Activated B cell treated with CpG ODN at 0.5 μM for 24 hours (primary cell): ENCODE results near the gene SLC9C2. TPM values are rescaled to one million over a fixed set of nuclear protein-coding genes. Genes with fewer than 3 reads are reported as not detected.

Experiments
- ATAC-seq: fragments of 200-7000 bp; cut with Tn5 transposase; one replicate; pipeline ENCODE4 v1.10.0; 2021; ENCODE audit warnings: low read depth, mild to moderate bottlenecking, moderate library complexity
- CTCF ChIA-PET: fragments of 350-600 bp; sonication (Branson Sonifier 250); formaldehyde crosslinking; loops from one replicate; lab custom pipeline; 2021; ENCODE audit warnings: antibody characterized with exemption; lab: Charles Lee
- POLR2A ChIA-PET: fragments of 350-600 bp; sonication (Branson Sonifier 250); formaldehyde crosslinking; loops from one replicate; lab custom pipeline; 2021; ENCODE audit warnings: antibody characterized with exemption; lab: Charles Lee
- DNase-seq: peaks from one replicate; pipeline ENCODE4 v3.0.0; 2022
- H3K27ac Mint-ChIP-seq: one replicate; pipeline ENCODE4 v1.8.0; 2020; ENCODE audit warnings: mixed read lengths
- H3K27me3 Mint-ChIP-seq: one replicate; pipeline ENCODE4 v1.8.0; 2021; ENCODE audit warnings: mixed read lengths
- H3K36me3 Mint-ChIP-seq: one replicate; pipeline ENCODE4 v1.8.0; 2021; ENCODE audit warnings: low read depth, mixed read lengths
- H3K4me1 Mint-ChIP-seq: one replicate; pipeline ENCODE4 v1.8.0; 2021; ENCODE audit warnings: mixed read lengths
- H3K4me3 Mint-ChIP-seq: one replicate; pipeline ENCODE4 v1.8.0; 2020; ENCODE audit warnings: mild to moderate bottlenecking, mixed read lengths
- H3K9me3 Mint-ChIP-seq: one replicate; pipeline ENCODE4 v1.8.0; 2020; ENCODE audit warnings: mixed read lengths
- intact Hi-C: fragments of 100-400 bp; cut with micrococcal nuclease; formaldehyde crosslinking; loops from one replicate; pipeline ENCODE4 v1.15.1; 2024
- total RNA-seq: library from RNA; stranded (reverse); gene quantifications from 2 replicates; pipeline ENCODE4 v1.2.3, GENCODE V29; 2022
- TF ChIP-seq, protein P1 (sequence below): fragments of 200-600 bp; IDR thresholded peaks from one replicate; pipeline ENCODE4 v1.8.0; 2022; ENCODE audit warnings: antibody characterized with exemption, mild to moderate bottlenecking

Gene SLC9C2
- total RNA-seq, 1 donor from 2014 or later: not detected

GRCh38 chr1:173491508-173491907, 111.4 kb downstream of the SLC9C2 start:
- Mint-ChIP-seq H3K4me3 (no peak overlapping the region), H3K27ac (no peak overlapping the region), H3K4me1 (no peaks in the 10 kb centered on the region), H3K36me3 (peaks cover 37% of the 10 kb centered on the region), H3K27me3 (no peaks in the 10 kb centered on the region), H3K9me3 (peaks cover 5% of the 10 kb centered on the region)
- intact Hi-C loops: no loop called here
- ATAC-seq: no peak
- ChIA-PET CTCF (no interaction called here), POLR2A (no interaction called here)
- TF ChIP-seq, protein P1, sequence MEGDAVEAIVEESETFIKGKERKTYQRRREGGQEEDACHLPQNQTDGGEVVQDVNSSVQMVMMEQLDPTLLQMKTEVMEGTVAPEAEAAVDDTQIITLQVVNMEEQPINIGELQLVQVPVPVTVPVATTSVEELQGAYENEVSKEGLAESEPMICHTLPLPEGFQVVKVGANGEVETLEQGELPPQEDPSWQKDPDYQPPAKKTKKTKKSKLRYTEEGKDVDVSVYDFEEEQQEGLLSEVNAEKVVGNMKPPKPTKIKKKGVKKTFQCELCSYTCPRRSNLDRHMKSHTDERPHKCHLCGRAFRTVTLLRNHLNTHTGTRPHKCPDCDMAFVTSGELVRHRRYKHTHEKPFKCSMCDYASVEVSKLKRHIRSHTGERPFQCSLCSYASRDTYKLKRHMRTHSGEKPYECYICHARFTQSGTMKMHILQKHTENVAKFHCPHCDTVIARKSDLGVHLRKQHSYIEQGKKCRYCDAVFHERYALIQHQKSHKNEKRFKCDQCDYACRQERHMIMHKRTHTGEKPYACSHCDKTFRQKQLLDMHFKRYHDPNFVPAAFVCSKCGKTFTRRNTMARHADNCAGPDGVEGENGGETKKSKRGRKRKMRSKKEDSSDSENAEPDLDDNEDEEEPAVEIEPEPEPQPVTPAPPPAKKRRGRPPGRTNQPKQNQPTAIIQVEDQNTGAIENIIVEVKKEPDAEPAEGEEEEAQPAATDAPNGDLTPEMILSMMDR: no peak
- DNase-seq: no peak

DNA sequence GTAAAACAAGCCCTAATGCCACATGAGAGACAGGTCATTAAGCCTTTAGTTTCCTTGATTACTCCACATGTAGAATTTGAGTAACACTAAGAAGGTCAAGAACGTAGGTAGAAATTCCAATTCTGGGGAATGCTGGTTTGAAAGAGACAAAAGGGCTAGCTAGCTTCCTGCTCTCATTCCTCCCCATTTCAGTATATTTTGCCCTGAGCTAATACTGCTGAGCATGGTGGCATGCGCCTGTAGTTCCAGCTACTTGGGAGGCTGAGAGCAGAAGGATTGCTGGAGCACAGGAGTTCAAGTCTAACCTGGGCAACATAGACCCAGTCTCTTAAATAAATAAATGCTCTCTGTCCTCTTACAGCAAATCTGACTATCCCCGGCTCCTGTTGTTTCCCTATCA, 112.9 kb downstream of the SLC9C2 start:
- TF ChIP-seq, protein P1: no peak
- no peak for ATAC-seq
- intact Hi-C loops: no loop called here
- CTCF ChIA-PET: no interaction called here
- no peak overlapping the region for H3K4me3 Mint-ChIP-seq
- no peaks in the 10 kb centered on the region for H3K4me1 Mint-ChIP-seq
- H3K36me3 Mint-ChIP-seq: peaks cover 52% of the 10 kb centered on the region
- H3K27me3 Mint-ChIP-seq: no peaks in the 10 kb centered on the region
- POLR2A ChIA-PET: interaction anchor here (1.0 kb wide), 1 partner anchor 13 kb away, joined by 4 read pairs; the partner anchor contains the start of gene PRDX6
- DNase-seq: no peak
- H3K9me3 Mint-ChIP-seq: peaks cover 5% of the 10 kb centered on the region
- H3K27ac Mint-ChIP-seq: no peak overlapping the region

- H3K4me1 Mint-ChIP-seq: no peaks in the 10 kb centered on the region
- intact Hi-C loops: no loop called here
- H3K9me3 Mint-ChIP-seq: peaks cover 5% of the 10 kb centered on the region
- no peak overlapping the region for H3K27ac Mint-ChIP-seq
- H3K36me3 Mint-ChIP-seq: peaks cover 60% of the 10 kb centered on the region
- no peaks in the 10 kb centered on the region for H3K27me3 Mint-ChIP-seq
- no peak for ATAC-seq
- ChIA-PET POLR2A (interaction anchor here (1.0 kb wide), 1 partner anchor 12 kb away, joined by 4 read pairs; the partner anchor contains the start of gene PRDX6), CTCF (no interaction called here)
- TF ChIP-seq, protein P1: no peak
- no peak for DNase-seq
- no peak overlapping the region for H3K4me3 Mint-ChIP-seq
Measured at GRCh38 chr1:173489149-173489600, 113.7 kb downstream of the SLC9C2 start.

- Mint-ChIP-seq H3K4me3 (no peak overlapping the region), H3K27ac (no peak overlapping the region), H3K27me3 (no peaks in the 10 kb centered on the region), H3K9me3 (no peaks in the 10 kb centered on the region), H3K4me1 (no peaks in the 10 kb centered on the region), H3K36me3 (peaks cover 68% of the 10 kb centered on the region)
- TF ChIP-seq, protein P1: no peak
- POLR2A ChIA-PET: no interaction called here
- DNase-seq (no peak), ATAC-seq (no peak)
- CTCF ChIA-PET: no interaction called here
- intact Hi-C loops: no loop called here
Measured at GRCh38 chr1:173488001-173488400, 114.9 kb downstream of the SLC9C2 start.

DNA sequence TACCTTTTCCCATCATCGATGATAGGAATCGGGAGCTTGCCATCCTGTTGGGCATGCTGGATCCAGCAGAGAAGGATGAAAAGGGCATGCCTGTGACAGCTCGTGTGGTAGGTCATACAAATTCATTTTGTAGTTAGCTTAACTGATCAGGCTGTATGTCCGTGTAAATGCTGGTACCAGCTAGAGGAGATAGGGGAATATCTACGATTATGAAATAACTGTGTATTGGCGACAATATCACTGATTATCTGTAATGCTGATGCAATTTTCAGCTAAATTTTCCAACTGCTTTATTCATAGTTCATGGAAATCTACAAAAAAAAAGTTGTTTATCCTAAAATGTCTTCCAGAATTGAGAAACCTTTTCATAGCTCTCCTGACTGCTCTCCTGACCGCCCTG, 117.5 kb downstream of the SLC9C2 start:
- Mint-ChIP-seq H3K27ac (no peak overlapping the region), H3K9me3 (no peaks in the 10 kb centered on the region), H3K36me3 (peaks cover 86% of the 10 kb centered on the region), H3K27me3 (no peaks in the 10 kb centered on the region), H3K4me1 (no peaks in the 10 kb centered on the region), H3K4me3 (no peak overlapping the region)
- TF ChIP-seq, protein P1: no peak
- CTCF ChIA-PET: interaction anchor here (0.8 to 1.4 kb wide), 2 partner anchors 12 to 21 kb away, joined by 3 to 5 read pairs; no protein-coding TSS in a partner anchor
- DNase-seq: no peak
- POLR2A ChIA-PET: no interaction called here
- no peak for ATAC-seq
- intact Hi-C loops: no loop called here
